H9 (cell line): ENCODE measurements around the gene FAF1. TPM values are rescaled to one million over a fixed set of nuclear protein-coding genes. Genes with fewer than 3 reads are reported as not detected.

Experiments
- DNase-seq: peaks from one replicate; pipeline ENCODE4 v3.0.0-alpha.2; 2017
- H2AFZ ChIP-seq: one replicate; pipeline ENCODE4 v1.6.1; 2013; ENCODE audit warnings: mild to moderate bottlenecking, low read length, control low read depth, moderate library complexity
- H2AK5ac ChIP-seq: 2 replicates; pipeline ENCODE4 v1.6.1; 2013; ENCODE audit warnings: low read length, control low read depth, mixed read lengths; ENCODE audit not compliant: insufficient read length
- H2BK120ac ChIP-seq: one replicate; pipeline ENCODE4 v1.6.1; 2013; ENCODE audit warnings: low read depth, mild to moderate bottlenecking, low read length, control low read depth, inconsistent platforms; ENCODE audit not compliant: poor library complexity, severe bottlenecking
- H2BK12ac ChIP-seq: 2 replicates; pipeline ENCODE4 v1.6.1; 2013; ENCODE audit warnings: low read length, control low read depth, mixed read lengths, low read depth; ENCODE audit not compliant: insufficient read length
- H2BK15ac ChIP-seq: 2 replicates; pipeline ENCODE4 v1.6.1; 2013; ENCODE audit warnings: low read depth, low read length, control low read depth
- H2BK20ac ChIP-seq: one replicate; pipeline ENCODE4 v1.6.1; 2013; ENCODE audit warnings: low read depth, mild to moderate bottlenecking, low read length, control low read depth, inconsistent platforms; ENCODE audit not compliant: poor library complexity, severe bottlenecking
- H2BK5ac ChIP-seq: 2 replicates; pipeline ENCODE4 v1.6.1; 2013; ENCODE audit warnings: low read length, control low read depth, mixed read lengths; ENCODE audit not compliant: insufficient read length
- H3K14ac ChIP-seq: 2 replicates; pipeline ENCODE4 v1.6.1; 2013; ENCODE audit warnings: low read length, control low read depth; ENCODE audit not compliant: insufficient read depth
- H3K18ac ChIP-seq: 2 replicates; pipeline ENCODE4 v1.6.1; 2013; ENCODE audit warnings: low read depth, mild to moderate bottlenecking, mixed read lengths, low read length, control low read depth; ENCODE audit not compliant: insufficient read length
- H3K23ac ChIP-seq: 2 replicates; pipeline ENCODE4 v1.6.1; 2013; ENCODE audit warnings: low read length, control low read depth, mixed read lengths, low read depth; ENCODE audit not compliant: insufficient read length
- H3K23me2 ChIP-seq: 2 replicates; pipeline ENCODE4 v1.6.1; 2013; ENCODE audit warnings: low read depth, mild to moderate bottlenecking, mixed read lengths, low read length, control low read depth; ENCODE audit not compliant: insufficient read length, poor library complexity, severe bottlenecking
- H3K27ac ChIP-seq: 2 replicates; pipeline ENCODE4 v1.5.1; 2013; ENCODE audit warnings: low read length, control low read depth, mixed read lengths, low read depth; ENCODE audit not compliant: insufficient read length
- H3K27me3 ChIP-seq: 2 replicates; pipeline ENCODE4 v1.6.1; 2013; ENCODE audit warnings: low read length, control low read depth, inconsistent platforms; ENCODE audit not compliant: insufficient read depth
- H3K4ac ChIP-seq: 2 replicates; pipeline ENCODE4 v1.6.1; 2013; ENCODE audit warnings: low read depth, mild to moderate bottlenecking, control low read depth, inconsistent platforms, low read length, moderate library complexity
- H3K4me1 ChIP-seq: 2 replicates; pipeline ENCODE4 v1.6.1; 2013; ENCODE audit warnings: low read length, control low read depth, inconsistent platforms; ENCODE audit not compliant: insufficient read depth
- H3K4me2 ChIP-seq: 2 replicates; pipeline ENCODE4 v1.6.1; 2013; ENCODE audit warnings: low read length, control low read depth, mixed read lengths; ENCODE audit not compliant: insufficient read length, insufficient read depth
- H3K56ac ChIP-seq: 2 replicates; pipeline ENCODE4 v1.6.1; 2013; ENCODE audit warnings: low read depth, mild to moderate bottlenecking, mixed read lengths, low read length, control low read depth; ENCODE audit not compliant: insufficient read length
- H3K79me1 ChIP-seq: 2 replicates; pipeline ENCODE4 v1.6.1; 2013; ENCODE audit warnings: low read depth, mild to moderate bottlenecking, moderate library complexity, low read length, control low read depth, inconsistent platforms; ENCODE audit not compliant: insufficient read depth, poor library complexity, severe bottlenecking
- H3K79me2 ChIP-seq: 2 replicates; pipeline ENCODE4 v1.6.1; 2013; ENCODE audit warnings: low read length, control low read depth, inconsistent platforms; ENCODE audit not compliant: insufficient read depth
- H3K9ac ChIP-seq: 2 replicates; pipeline ENCODE4 v1.6.1; 2013; ENCODE audit warnings: low read length, control low read depth, mixed read lengths; ENCODE audit not compliant: insufficient read length; ENCODE audit errors: extremely low read depth
- H3K9me3 ChIP-seq: one replicate; pipeline ENCODE4 v1.6.1; 2013; ENCODE audit warnings: low read depth, low read length, inconsistent platforms; ENCODE audit not compliant: control insufficient read depth
- H3T11ph ChIP-seq: one replicate; pipeline ENCODE4 v1.6.1; 2013; ENCODE audit warnings: mild to moderate bottlenecking, low read length, control low read depth, inconsistent platforms
- H4K20me1 ChIP-seq: one replicate; pipeline ENCODE4 v1.6.1; 2013; ENCODE audit not compliant: control insufficient read depth, insufficient read length, insufficient read depth
- H4K5ac ChIP-seq: 2 replicates; pipeline ENCODE4 v1.6.1; 2013; ENCODE audit warnings: low read depth, mild to moderate bottlenecking, mixed read lengths, low read length, control low read depth; ENCODE audit not compliant: insufficient read length
- H4K8ac ChIP-seq: replicated peaks from 2 replicates; pipeline ENCODE4 v1.6.1; 2013; ENCODE audit warnings: low read length, control low read depth, mixed read lengths, low read depth; ENCODE audit not compliant: insufficient read length
- H4K91ac ChIP-seq: 2 replicates; pipeline ENCODE4 v1.6.1; 2013; ENCODE audit warnings: low read depth, mild to moderate bottlenecking, moderate library complexity, mixed read lengths, low read length, control low read depth; ENCODE audit not compliant: insufficient read length
- H3K27ac Mint-ChIP-seq, 3 experiments: 2 replicates in 2 of 3; 3 replicates in 1 of 3; pipeline ENCODE4 v1.8.0; 2020 to 2021; ENCODE audit warnings: mixed read lengths in 3 of 3, mild to moderate bottlenecking in 1 of 3, moderate library complexity in 1 of 3
- H3K27me3 Mint-ChIP-seq: 2 replicates; pipeline ENCODE4 v1.8.0; 2021; ENCODE audit warnings: low read depth, mild to moderate bottlenecking, moderate library complexity, mixed read lengths
- H3K36me3 Mint-ChIP-seq, 3 experiments: 2 replicates in 2 of 3; 3 replicates in 1 of 3; pipeline ENCODE4 v1.8.0; 2020 to 2021; ENCODE audit warnings: low read depth in 3 of 3, mixed read lengths in 3 of 3; ENCODE audit not compliant: insufficient read depth in 1 of 3
- H3K4me1 Mint-ChIP-seq, 2 experiments: 2 replicates each; pipeline ENCODE4 v1.8.0; 2020; ENCODE audit warnings: mixed read lengths in 2 of 2
- H3K4me3 Mint-ChIP-seq, 2 experiments: 2 replicates in 1 of 2; 3 replicates in 1 of 2; pipeline ENCODE4 v1.8.0; 2020 to 2021; ENCODE audit warnings: mild to moderate bottlenecking in 2 of 2, mixed read lengths in 2 of 2, moderate library complexity in 1 of 2
- H3K9me3 Mint-ChIP-seq, 2 experiments: 2 replicates in 1 of 2; 3 replicates in 1 of 2; pipeline ENCODE4 v1.8.0; 2020; ENCODE audit warnings: mild to moderate bottlenecking in 2 of 2, mixed read lengths in 2 of 2, moderate library complexity in 1 of 2
- WGBS: extraction: QIAGEN DNeasy Blood & Tissue Kit; methylation state at CpG from one replicate; pipeline ENCODE4 v1.1.7; 2013; ENCODE audit warnings: missing lambda C conversion rate, low lambda C conversion rate, mixed read lengths; ENCODE audit not compliant: insufficient read length; ENCODE audit errors: extremely low coverage; 5-methylcytosine and 5-hydroxymethylcytosine counted together
- total RNA-seq: library from RNA; stranded (reverse); gene quantifications from 2 replicates; pipeline ENCODE4 v1.2.1, GENCODE V29; 2021
- TF ChIP-seq, protein P1 (sequence below): fragments of 200-600 bp; sonication (generic); conservative IDR thresholded peaks from 3 replicates; pipeline ENCODE4 v1.8.0; 2021; ENCODE audit warnings: antibody characterized with exemption, mild to moderate bottlenecking

The FAF1 gene
- total RNA-seq, 1 experiment from 2014 or later: 60.8 TPM

DNA sequence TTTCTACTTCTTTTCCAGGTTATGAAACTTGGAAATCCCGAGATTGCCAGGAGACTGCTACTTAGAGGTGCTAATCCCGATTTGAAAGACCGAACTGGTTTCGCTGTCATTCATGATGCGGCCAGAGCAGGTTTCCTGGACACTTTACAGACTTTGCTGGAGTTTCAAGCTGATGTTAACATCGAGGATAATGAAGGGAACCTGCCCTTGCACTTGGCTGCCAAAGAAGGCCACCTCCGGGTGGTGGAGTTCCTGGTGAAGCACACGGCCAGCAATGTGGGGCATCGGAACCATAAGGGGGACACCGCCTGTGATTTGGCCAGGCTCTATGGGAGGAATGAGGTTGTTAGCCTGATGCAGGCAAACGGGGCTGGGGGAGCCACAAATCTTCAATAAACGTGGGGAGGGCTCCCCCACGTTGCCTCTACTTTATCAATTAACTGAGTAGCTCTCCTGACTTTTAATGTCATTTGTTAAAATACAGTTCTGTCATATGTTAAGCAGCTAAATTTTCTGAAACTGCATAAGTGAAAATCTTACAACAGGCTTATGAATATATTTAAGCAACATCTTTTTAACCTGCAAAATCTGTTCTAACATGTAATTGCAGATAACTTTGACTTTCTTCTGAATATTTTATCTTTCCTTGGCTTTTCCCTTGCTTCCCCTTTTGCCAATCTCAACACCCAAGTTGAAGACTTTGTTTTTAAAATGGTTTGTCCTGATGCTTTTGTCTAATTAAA, 14.0 kb upstream of the FAF1 start:
- H3K4me3 Mint-ChIP-seq: no peak overlapping the region
- H2AFZ ChIP-seq: no peak overlapping the region

More for the DNA sequence above, 14.0 kb upstream of the FAF1 start:
- H3K27ac ChIP-seq: no peak overlapping the region
- no peak overlapping the region for H3K9ac ChIP-seq
- peak; percentile 32 for DNase-seq
- H4K20me1 ChIP-seq: no peaks in the 10 kb centered on the region
- H3K4ac ChIP-seq: no peak overlapping the region
- no peak overlapping the region for H3K14ac ChIP-seq
- no peak overlapping the region for H3T11ph ChIP-seq
- no peak overlapping the region for H3K18ac ChIP-seq
- peaks cover 11% of the 10 kb centered on the region for H3K23me2 ChIP-seq
- TF ChIP-seq, protein P1, sequence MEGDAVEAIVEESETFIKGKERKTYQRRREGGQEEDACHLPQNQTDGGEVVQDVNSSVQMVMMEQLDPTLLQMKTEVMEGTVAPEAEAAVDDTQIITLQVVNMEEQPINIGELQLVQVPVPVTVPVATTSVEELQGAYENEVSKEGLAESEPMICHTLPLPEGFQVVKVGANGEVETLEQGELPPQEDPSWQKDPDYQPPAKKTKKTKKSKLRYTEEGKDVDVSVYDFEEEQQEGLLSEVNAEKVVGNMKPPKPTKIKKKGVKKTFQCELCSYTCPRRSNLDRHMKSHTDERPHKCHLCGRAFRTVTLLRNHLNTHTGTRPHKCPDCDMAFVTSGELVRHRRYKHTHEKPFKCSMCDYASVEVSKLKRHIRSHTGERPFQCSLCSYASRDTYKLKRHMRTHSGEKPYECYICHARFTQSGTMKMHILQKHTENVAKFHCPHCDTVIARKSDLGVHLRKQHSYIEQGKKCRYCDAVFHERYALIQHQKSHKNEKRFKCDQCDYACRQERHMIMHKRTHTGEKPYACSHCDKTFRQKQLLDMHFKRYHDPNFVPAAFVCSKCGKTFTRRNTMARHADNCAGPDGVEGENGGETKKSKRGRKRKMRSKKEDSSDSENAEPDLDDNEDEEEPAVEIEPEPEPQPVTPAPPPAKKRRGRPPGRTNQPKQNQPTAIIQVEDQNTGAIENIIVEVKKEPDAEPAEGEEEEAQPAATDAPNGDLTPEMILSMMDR: no peak
- peaks cover 70% of the 10 kb centered on the region for H3K27me3 ChIP-seq
- H2BK5ac ChIP-seq: no peak overlapping the region
- no peak overlapping the region for H3K4me2 ChIP-seq
- H2BK120ac ChIP-seq: no peak overlapping the region
- 0 out of 2 replicates have a peak, but pooled peaks cover 2% of the 10 kb centered on the region for H3K4me1 ChIP-seq
- WGBS: no CpG with 5 or more reads among the region's 13 CpGs
- H3K9me3 ChIP-seq: no peaks in the 10 kb centered on the region
- H3K4me1 Mint-ChIP-seq: peaks cover 30 to 41% of the 10 kb centered on the region in 2 experiments
- H3K9me3 Mint-ChIP-seq: peaks cover 3% of the 10 kb centered on the region in 2 experiments; a peak in 2 of 5 replicates
- no peaks in the 10 kb centered on the region; a peak in 1 of 7 replicates for H3K36me3 Mint-ChIP-seq
- no peaks in the 10 kb centered on the region for H3K79me1 ChIP-seq
- no peak overlapping the region for H2AK5ac ChIP-seq
- no peak overlapping the region for H4K8ac ChIP-seq
- H2BK15ac ChIP-seq: no peak overlapping the region
- H2BK12ac ChIP-seq: no peak overlapping the region
- no peaks in the 10 kb centered on the region for H3K79me2 ChIP-seq
- H2BK20ac ChIP-seq: no peak overlapping the region
- H3K27me3 Mint-ChIP-seq: peaks cover 95% of the 10 kb centered on the region
- no peak overlapping the region for H3K56ac ChIP-seq
- no peak overlapping the region for H4K91ac ChIP-seq
- no peak overlapping the region for H4K5ac ChIP-seq
- H3K27ac Mint-ChIP-seq: no peak overlapping the region; a peak in 1 of 7 replicates
- no peak overlapping the region for H3K23ac ChIP-seq
